Kidney (tissue), 14 donors: ENCODE data around the gene CPXM2. TPM values are rescaled to one million over a fixed set of nuclear protein-coding genes. Genes with fewer than 3 reads are reported as not detected.
"Not testable (repeated sequence)": the region's sequence is repeated elsewhere in the genome, so short reads cannot be mapped to it uniquely, and the experiment has no call there.

Experiments
- DNase-seq, 5 donors: peaks; one replicate each; pipeline ENCODE4 v3.0.0-alpha.2; 2013 to 2020
- FAIRE-seq: peaks from 2 replicates; lab custom pipeline; 2012; peaks lifted over from hg19 to GRCh38; lab: Jason Lieb, UNC
- H3K27ac ChIP-seq, 2 donors: one replicate each; pipeline ENCODE4 v1.7.0; 2013; ENCODE audit warnings: low read depth in 2 of 2, low read length in 2 of 2, inconsistent platforms in 1 of 2
- H3K27me3 ChIP-seq: one replicate; pipeline ENCODE4 v1.7.1; 2013; ENCODE audit warnings: low read length, inconsistent platforms; ENCODE audit not compliant: control insufficient read depth, insufficient read depth
- H3K36me3 ChIP-seq, 3 donors: one replicate each; pipeline versions ENCODE4 v1.7.0 to v1.7.1; 2013; ENCODE audit warnings: low read length in 3 of 3, control low read depth in 1 of 3, inconsistent platforms in 1 of 3; ENCODE audit not compliant: insufficient read depth in 3 of 3, control insufficient read depth in 2 of 3
- H3K4me1 ChIP-seq, 3 donors: one replicate each; pipeline versions ENCODE4 v1.7.0 to v1.7.1; 2013; ENCODE audit warnings: low read length in 3 of 3, inconsistent platforms in 1 of 3, low read depth in 1 of 3; ENCODE audit not compliant: control insufficient read depth in 2 of 3, insufficient read depth in 2 of 3
- H3K4me3 ChIP-seq, 3 donors: one replicate each; pipeline versions ENCODE4 v1.7.0 to v1.8.1; 2013; ENCODE audit warnings: low read length in 3 of 3, control low read depth in 1 of 3, inconsistent platforms in 1 of 3
- H3K9ac ChIP-seq, 3 donors: one replicate each; pipeline versions ENCODE4 v1.7.0 to v1.7.1; 2013; ENCODE audit warnings: low read length in 3 of 3, control low read depth in 1 of 3, inconsistent platforms in 1 of 3
- H3K9me3 ChIP-seq, 3 donors: one replicate each; pipeline versions ENCODE4 v1.7.0 to v1.7.1; 2013; ENCODE audit warnings: low read length in 3 of 3, control low read depth in 1 of 3, inconsistent platforms in 1 of 3; ENCODE audit not compliant: control insufficient read depth in 2 of 3, insufficient read depth in 1 of 3
- CTCF ChIP-seq: IDR thresholded peaks from 3 replicates; pipeline ENCODE4 v1.5.1; 2012; ENCODE audit warnings: mild to moderate bottlenecking, moderate library complexity, borderline replicate concordance; ENCODE audit not compliant: insufficient read depth; ENCODE audit errors: extremely low read depth
- intact Hi-C: fragments of 100-400 bp; cut with DNase I; formaldehyde crosslinking; loops from one replicate; pipeline ENCODE4 v1.11.1; 2022
- polyA plus RNA-seq: library from polyadenylated mRNA; stranded (reverse); fragments of 350-450 nt; fragmentation: Illumina TruSeq; extraction: RNeasy Lipid Tissue Mini Kit (QIAGEN cat#74804); gene quantifications from one replicate; pipeline ENCODE4 v1.2.3, GENCODE V29; 2014; ENCODE audit warnings: low read depth, low replicate concordance; ENCODE audit not compliant: insufficient read depth
- total RNA-seq: library from RNA; stranded (reverse); fragmentation: NEBNext Ultra II Directional; extraction: Animal tissue kit (Norgen Biotek cat#: 25700); gene quantifications from one replicate; pipeline ENCODE4 v1.2.1, GENCODE V29; 2021
- donor health status: control.
- donor health status: control.
- donor health status: control.
- donor health status: control.
- donor health status: control.
- donor health status: DM: yes; HTN: yes; CAD: no.
- donor health status: Normal renal cell carcinoma (clear cell type).

The CPXM2 gene
- total and polyA plus RNA-seq, 2 donors from 2014 or later = 18.1 to 18.5 TPM

- H3K36me3 ChIP-seq = no peaks in the 10 kb centered on the region
- H3K4me1 ChIP-seq = no peaks in the 10 kb centered on the region
- intact Hi-C loops = no loop called here
- H3K9ac ChIP-seq = no peak overlapping the region
- TF ChIP-seq CTCF = no peak
- H3K27ac ChIP-seq = no peak overlapping the region
- FAIRE-seq = no peak
- no peaks in the 10 kb centered on the region for H3K9me3 ChIP-seq
- no peak for DNase-seq
- no peak overlapping the region for H3K4me3 ChIP-seq
- H3K27me3 ChIP-seq = no peaks in the 10 kb centered on the region
These were observed 149.9 kb downstream of the CPXM2 start for GRCh38 chr10:123741711-123742110.

DNA sequence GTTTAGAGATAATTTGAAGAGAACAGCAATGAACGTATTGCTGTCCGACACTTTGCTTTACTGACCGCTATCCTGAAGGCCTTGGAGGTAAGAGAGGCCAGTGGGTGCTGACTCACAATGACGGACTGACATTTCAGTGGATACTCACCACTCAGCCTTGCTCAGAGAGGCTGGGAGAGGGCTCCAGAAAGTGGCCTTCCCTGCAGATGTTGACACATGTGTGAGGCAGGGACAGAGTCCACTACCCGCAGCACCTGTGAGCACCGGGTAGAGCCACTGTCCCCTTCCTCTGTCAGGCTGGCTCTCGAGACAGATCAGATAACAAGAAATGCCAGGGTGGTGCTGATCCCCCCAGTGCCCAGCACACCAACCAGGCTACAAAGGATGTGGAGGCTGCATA is 150.5 kb downstream of the CPXM2 start:
- Histone ChIP-seq H3K27me3 (no peaks in the 10 kb centered on the region), H3K36me3 (no peaks in the 10 kb centered on the region), H3K9me3 (no peaks in the 10 kb centered on the region), H3K4me3 (no peak overlapping the region), H3K9ac (no peak overlapping the region), H3K27ac (no peak overlapping the region), H3K4me1 (no peaks in the 10 kb centered on the region)
- intact Hi-C loops = no loop called here
- TF ChIP-seq CTCF = no peak
- FAIRE-seq (no peak), DNase-seq (no peak)

DNA sequence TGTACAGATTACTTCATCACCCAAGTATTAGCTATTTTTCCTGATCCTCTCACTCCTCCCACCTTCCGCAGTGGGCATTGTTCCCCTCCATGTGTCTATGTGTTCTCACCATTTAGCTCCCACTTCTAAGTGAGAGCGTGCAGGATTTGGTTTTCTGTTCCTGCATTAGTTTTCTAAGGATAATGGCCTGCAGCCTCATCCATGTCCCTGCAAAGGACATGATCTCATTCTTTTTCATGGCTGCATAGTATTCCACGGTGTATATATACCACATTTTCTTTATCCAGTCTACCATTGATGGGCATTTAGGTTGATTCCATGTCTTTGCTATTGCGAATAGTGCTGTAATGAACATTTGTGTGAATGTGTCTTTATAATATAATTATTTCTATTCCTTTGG is 154.7 kb downstream of the CPXM2 start:
- H3K4me1 ChIP-seq, FAIRE-seq, H3K27me3 ChIP-seq, H3K9me3 ChIP-seq, DNase-seq, H3K36me3 ChIP-seq, H3K9ac ChIP-seq, intact Hi-C loops, H3K4me3 ChIP-seq, H3K27ac ChIP-seq: not testable (repeated sequence)

DNA sequence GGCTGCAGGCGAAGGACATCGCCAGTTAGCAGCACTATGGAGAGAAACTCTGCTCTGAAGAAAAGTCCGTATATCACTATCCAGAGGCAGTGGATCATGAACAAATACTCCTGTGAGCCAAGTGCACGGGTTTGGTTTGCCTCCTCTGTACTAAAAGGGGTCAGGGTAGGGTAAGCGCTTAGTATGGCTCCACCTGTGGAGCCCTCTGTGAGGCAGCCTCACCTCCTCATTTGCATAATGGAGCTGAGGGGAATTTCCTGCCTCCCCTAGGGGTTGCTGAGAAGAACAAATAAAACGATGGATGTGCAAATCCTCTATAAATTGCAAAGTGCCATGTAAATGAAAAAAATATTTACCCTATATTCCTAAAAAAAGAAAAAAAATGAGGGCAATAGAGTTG is 162.1 kb downstream of the CPXM2 start:
- no peak for DNase-seq
- Histone ChIP-seq H3K4me1 (no peaks in the 10 kb centered on the region), H3K9ac (no peak overlapping the region), H3K4me3 (no peak overlapping the region), H3K27ac (no peak overlapping the region), H3K27me3 (no peaks in the 10 kb centered on the region), H3K9me3 (no peaks in the 10 kb centered on the region), H3K36me3 (no peaks in the 10 kb centered on the region)
- FAIRE-seq = no peak
- TF ChIP-seq CTCF = no peak
- intact Hi-C loops = no loop called here
